IPS-15b (cell line): ENCODE measurements around the gene RHBDD1.

Experiments
- H3K27me3 ChIP-seq: one replicate; pipeline ENCODE4 v1.6.1; 2013; ENCODE audit warnings: low read length; ENCODE audit not compliant: control insufficient read depth, insufficient read depth
- H3K36me3 ChIP-seq: one replicate; pipeline ENCODE4 v1.6.1; 2013; ENCODE audit warnings: low read length; ENCODE audit not compliant: control insufficient read depth, insufficient read depth
- H3K4me1 ChIP-seq: one replicate; pipeline ENCODE4 v1.6.1; 2013; ENCODE audit warnings: mild to moderate bottlenecking, low read length; ENCODE audit not compliant: control insufficient read depth, insufficient read depth
- H3K4me3 ChIP-seq: one replicate; pipeline ENCODE4 v1.5.1; 2013; ENCODE audit warnings: low read depth, low read length
- H3K9ac ChIP-seq: one replicate; pipeline ENCODE4 v1.6.1; 2013; ENCODE audit warnings: low read depth, mild to moderate bottlenecking, low read length
- H3K9me3 ChIP-seq: one replicate; pipeline ENCODE4 v1.6.1; 2013; ENCODE audit warnings: mild to moderate bottlenecking, low read length; ENCODE audit not compliant: control insufficient read depth, insufficient read depth

The RHBDD1 gene

DNA sequence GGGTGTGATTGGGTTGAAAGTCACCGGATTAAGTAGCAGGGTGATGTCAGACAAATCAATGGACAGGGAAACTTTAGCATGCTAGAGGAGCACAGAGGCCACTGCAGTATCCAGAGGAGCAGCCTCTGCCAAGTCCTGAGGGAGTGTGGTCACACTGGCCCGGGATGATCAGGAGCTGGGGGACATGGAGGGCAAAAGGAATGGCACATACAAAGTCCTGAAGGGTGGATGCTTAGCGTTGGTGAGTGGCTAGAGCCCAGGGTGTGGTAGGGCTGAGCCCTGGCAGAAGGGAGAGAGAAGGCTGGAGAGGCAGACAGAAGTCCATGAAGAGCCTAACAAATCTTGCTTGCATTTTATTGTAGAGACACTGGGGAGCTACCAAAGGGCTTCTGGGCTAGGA is 58.9 kb downstream of the RHBDD1 start:
- Histone ChIP-seq H3K27me3 (no peaks in the 10 kb centered on the region), H3K9me3 (no peaks in the 10 kb centered on the region), H3K4me1 (no peaks in the 10 kb centered on the region), H3K9ac (no peak overlapping the region), H3K4me3 (no peak overlapping the region), H3K36me3 (no peaks in the 10 kb centered on the region)

DNA sequence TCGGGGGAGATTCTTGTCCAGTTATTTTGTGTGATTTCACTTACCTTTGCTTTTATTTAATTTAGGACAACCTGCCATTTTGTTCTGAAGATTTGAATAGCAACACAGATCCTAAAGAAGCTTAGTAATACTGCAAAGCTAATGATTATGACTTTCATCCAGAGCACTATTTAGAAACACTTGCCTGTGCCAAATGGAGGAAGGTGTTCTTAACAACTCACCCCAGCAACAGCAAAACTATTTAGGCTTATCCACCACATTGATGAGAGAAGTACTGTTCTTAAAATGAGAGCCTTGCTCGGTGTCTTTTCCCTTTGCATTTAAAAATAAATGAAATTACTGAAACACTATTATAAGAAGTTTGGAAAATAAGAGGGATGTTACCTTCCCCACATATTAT is 59.7 kb downstream of the RHBDD1 start:
- H3K9ac ChIP-seq: no peak overlapping the region
- no peaks in the 10 kb centered on the region for H3K9me3 ChIP-seq
- no peaks in the 10 kb centered on the region for H3K4me1 ChIP-seq
- no peaks in the 10 kb centered on the region for H3K27me3 ChIP-seq
- no peak overlapping the region for H3K4me3 ChIP-seq
- H3K36me3 ChIP-seq: no peaks in the 10 kb centered on the region

DNA sequence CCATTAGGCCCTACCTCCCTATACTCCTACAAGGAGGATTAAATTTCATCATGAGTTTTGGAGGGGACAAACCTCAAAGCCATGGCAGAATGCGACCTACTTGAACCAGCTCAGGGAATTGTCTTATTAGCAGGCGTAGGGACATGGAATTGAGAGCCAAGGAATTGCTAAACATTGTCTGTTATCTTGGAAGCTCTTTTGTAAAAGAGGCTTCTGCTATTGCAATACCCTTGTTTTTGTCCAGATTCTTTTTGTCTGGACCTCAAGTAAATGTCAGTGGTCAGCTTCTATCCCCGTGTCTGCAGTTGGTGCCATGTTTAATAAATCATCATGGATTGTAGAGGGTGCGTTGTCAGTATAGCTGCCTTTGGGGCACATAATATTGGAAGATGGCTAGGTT is 62.3 kb downstream of the RHBDD1 start:
- Histone ChIP-seq H3K9me3 (no peaks in the 10 kb centered on the region), H3K27me3 (no peaks in the 10 kb centered on the region), H3K36me3 (no peaks in the 10 kb centered on the region), H3K4me1 (no peaks in the 10 kb centered on the region), H3K4me3 (no peak overlapping the region), H3K9ac (no peak overlapping the region)

DNA sequence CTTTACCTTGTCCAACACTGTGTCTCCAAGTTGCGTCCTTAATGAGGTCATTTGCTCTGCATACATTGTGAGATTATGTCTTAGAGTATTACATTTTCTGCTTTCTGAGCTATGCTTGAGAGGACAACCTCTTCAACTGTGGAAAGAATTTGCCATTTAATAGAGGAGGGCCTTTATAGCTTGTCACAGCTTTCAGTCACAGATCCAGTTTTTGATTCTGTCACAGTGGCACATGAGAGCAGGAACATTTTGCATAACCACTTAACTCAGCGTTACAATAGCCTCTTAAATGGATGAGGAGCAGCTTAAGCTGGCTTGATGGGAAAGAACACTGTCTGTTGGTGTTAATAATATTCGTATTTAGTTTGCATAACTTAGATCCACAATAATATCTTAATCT is 63.0 kb downstream of the RHBDD1 start:
- Histone ChIP-seq H3K36me3 (no peaks in the 10 kb centered on the region), H3K27me3 (no peaks in the 10 kb centered on the region), H3K4me1 (no peaks in the 10 kb centered on the region)

DNA sequence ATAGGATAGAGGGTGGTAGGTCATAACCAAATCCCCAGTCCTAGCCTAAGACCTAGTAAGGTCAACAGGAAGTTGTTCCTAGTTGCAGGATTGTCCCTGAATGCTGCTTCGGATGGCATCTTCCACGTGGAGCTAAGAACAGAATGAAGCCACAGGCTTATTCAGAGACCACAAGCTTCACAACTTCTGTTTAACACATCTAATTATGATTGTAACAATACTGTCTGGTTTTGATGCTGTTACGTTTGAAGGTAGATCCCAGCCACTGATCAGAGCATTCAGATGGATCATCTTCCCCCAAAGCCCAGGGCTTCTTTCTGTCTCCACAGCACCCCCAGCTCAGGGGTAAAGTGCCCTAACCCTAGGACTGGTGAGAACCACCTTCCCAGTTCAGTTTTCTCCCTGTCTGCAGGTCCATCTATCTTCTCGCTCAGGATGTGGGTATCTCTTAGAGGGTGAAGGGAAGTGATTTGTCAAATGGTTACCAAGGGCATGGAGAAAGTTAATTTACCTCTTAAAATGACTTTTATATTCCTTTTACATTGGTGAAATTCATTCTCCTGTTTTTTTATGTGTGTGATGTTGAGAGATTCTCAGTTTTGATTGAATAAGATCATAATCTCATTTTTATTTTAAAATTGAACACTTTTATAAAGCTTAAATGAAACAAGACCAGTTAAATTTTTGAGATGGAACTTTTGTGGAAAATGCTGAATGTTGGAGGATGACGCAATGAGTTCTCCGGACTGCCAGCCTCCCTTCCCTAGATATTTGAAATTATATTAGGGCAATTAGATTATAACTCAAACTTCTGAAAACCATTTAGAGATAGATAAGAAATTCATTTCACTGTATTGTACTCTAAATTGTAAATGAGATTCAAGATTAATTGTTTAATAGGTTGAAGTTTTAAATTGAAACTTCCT is 66.5 kb downstream of the RHBDD1 start:
- Histone ChIP-seq H3K4me1 (no peaks in the 10 kb centered on the region), H3K36me3 (no peaks in the 10 kb centered on the region), H3K9ac (no peak overlapping the region), H3K4me3 (no peak overlapping the region), H3K27me3 (no peaks in the 10 kb centered on the region), H3K9me3 (no peaks in the 10 kb centered on the region)

More for the DNA sequence above, 63.0 kb downstream of the RHBDD1 start:
- Histone ChIP-seq H3K4me3 (no peak overlapping the region), H3K9ac (no peak overlapping the region), H3K9me3 (no peaks in the 10 kb centered on the region)

DNA sequence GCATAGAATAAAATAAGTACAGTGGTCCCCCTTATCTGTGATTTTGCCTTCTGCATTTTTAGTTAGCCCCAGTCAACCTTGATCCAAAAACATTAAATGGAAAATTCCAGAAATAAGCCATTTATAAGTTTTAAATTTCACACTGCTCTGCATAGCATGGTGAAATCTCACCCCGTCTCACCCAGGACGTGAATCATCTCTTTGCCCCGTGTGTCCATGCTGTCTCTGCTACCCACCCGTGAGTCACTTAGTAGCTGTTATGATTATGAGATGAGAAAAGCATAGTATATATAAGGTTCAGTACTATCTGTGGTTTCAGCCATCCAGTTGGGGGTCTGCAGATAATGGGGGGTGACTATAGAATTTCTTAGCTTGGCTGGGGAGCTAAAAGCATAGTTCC is 67.3 kb downstream of the RHBDD1 start:
- Histone ChIP-seq H3K9me3 (no peaks in the 10 kb centered on the region), H3K27me3 (no peaks in the 10 kb centered on the region), H3K9ac (no peak overlapping the region), H3K36me3 (no peaks in the 10 kb centered on the region), H3K4me3 (no peak overlapping the region), H3K4me1 (no peaks in the 10 kb centered on the region)

DNA sequence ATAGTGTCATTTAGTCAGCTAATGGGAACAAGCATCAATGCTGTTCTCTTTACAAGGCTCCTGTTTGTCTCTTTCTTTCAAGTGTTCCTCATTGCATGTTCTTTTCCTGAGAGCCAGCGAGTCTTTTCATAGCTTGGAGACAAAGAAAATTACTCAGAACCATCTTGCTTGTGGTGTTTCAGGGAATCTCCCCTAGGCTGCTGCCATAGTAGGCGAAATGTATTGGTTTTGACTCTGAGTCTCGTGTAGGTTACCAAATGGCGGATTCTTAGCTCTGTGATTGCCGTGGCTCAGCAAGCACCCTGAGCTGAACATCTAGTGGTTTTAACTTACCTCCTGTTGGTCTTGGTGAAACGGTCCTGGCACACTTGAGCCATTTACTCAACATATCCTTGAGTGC is 68.7 kb downstream of the RHBDD1 start:
- Histone ChIP-seq H3K4me1 (no peaks in the 10 kb centered on the region), H3K4me3 (no peak overlapping the region), H3K36me3 (no peaks in the 10 kb centered on the region), H3K9ac (no peak overlapping the region), H3K27me3 (no peaks in the 10 kb centered on the region), H3K9me3 (no peaks in the 10 kb centered on the region)

DNA sequence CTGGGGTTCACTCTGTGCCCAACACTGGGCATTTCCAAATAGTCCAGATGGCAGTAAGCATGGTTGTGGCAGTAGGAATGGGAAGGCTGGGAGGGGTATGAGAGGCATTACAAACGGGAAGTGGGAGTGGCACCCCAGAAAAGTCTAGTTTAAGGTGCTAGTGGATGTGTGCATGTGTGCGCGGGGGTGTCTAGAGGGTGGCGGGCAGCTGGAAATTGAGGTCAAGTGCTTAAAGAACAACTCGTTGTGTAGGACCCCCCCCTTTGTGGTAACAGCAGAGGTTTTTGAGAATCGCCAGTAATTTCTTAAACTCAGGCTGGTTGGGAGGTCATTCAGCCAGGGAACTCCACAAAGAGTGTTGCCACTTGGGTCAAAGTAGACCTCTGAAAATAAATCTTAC is 69.9 kb downstream of the RHBDD1 start:
- no peak overlapping the region for H3K4me3 ChIP-seq
- H3K9ac ChIP-seq: no peak overlapping the region
- H3K9me3 ChIP-seq: no peaks in the 10 kb centered on the region
- H3K36me3 ChIP-seq: no peaks in the 10 kb centered on the region
- H3K4me1 ChIP-seq: no peaks in the 10 kb centered on the region
- H3K27me3 ChIP-seq: no peaks in the 10 kb centered on the region

DNA sequence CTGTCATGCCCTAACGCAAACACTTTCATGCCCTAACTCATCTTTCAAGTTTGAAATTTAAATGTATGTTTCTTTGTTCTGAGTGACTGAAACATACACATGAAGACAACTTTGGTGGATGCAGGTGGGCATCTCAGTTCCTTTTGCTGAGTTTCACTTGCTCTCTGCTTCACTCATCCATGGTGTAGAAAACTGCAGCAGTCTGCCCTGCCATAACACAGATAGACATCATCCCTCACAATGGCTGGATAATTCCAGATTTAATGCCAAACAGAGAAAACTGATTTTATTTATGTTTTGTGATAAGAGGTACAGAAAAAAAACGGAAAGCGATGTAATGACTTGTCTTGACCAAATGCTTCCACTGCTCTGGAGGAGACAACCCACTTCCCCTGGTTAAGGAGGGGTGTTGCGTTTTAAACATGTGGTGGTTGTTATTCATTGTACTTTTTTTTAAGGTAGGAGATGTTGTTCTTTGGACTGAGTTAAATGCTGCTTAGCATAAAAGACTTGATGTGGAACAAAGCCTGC is 70.4 kb downstream of the RHBDD1 start:
- Histone ChIP-seq H3K4me3 (no peak overlapping the region), H3K36me3 (no peaks in the 10 kb centered on the region), H3K4me1 (no peaks in the 10 kb centered on the region), H3K9me3 (no peaks in the 10 kb centered on the region), H3K27me3 (no peaks in the 10 kb centered on the region), H3K9ac (no peak overlapping the region)

DNA sequence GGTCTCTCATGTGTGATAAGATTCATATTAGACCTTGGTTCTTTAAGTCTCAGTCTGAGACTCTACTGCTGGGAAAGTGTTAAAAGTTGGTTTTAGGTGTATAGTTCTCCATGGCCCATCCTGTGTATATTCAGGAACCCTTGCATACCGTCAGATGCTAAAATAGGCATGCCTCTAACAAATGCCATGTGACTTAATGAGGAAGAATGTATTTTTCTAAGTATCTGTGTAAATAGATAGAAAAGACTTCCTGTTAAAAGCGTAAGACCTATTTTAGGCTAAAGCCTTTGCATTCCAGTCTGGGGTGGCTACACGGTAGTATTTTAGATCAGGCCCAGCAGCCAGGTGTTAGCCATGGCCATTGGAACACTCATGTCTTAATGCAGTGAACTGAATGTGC is 73.3 kb downstream of the RHBDD1 start:
- no peak overlapping the region for H3K9ac ChIP-seq
- H3K4me1 ChIP-seq: no peaks in the 10 kb centered on the region
- no peaks in the 10 kb centered on the region for H3K27me3 ChIP-seq
- no peaks in the 10 kb centered on the region for H3K9me3 ChIP-seq
- no peak overlapping the region for H3K4me3 ChIP-seq
- no peaks in the 10 kb centered on the region for H3K36me3 ChIP-seq

DNA sequence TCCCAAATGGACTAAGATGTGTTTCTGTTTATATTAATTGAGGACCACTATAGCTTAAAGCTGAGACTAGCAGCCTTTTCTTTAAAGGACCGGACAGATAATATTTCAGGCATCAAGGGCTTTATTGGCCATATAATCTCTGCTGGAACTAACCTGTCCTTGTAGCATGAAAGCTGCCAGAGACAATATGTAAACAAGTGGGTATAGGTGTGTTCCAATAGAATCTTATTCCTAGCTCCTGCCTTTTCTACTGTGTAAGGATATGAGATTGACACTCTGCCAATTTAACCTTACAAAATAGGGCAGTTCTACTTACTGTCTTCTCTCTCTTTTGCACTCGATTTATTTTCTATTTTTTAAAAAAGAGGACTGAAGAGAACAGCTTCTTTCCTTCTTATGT is 74.0 kb downstream of the RHBDD1 start:
- Histone ChIP-seq H3K9me3 (no peaks in the 10 kb centered on the region), H3K9ac (no peak overlapping the region), H3K27me3 (no peaks in the 10 kb centered on the region), H3K4me3 (no peak overlapping the region), H3K36me3 (no peaks in the 10 kb centered on the region), H3K4me1 (no peaks in the 10 kb centered on the region)

DNA sequence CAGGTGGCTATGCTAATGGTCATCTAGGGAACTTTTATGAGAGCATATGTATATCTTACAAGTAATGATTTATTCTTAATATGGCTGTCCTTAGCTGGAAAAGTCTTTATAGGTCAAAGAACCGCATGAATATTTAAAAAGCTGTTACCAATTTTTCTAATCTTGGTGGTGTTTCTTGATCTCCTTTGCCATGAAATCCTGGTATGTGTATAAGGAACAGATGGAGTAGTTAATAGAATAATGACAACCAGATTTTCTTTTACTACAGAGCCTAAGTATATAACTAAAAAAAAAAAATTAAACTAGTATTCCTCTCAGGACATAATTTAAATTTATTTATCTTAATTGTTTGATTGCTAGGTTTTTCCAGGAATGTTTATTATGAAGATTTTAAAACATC is 74.5 kb downstream of the RHBDD1 start:
- H3K4me1 ChIP-seq: no peaks in the 10 kb centered on the region
- no peak overlapping the region for H3K4me3 ChIP-seq
- no peak overlapping the region for H3K9ac ChIP-seq
- no peaks in the 10 kb centered on the region for H3K36me3 ChIP-seq
- H3K27me3 ChIP-seq: no peaks in the 10 kb centered on the region
- H3K9me3 ChIP-seq: no peaks in the 10 kb centered on the region
